A673 (cell line): ENCODE results near the gene MYORG.

Experiments used
- EZH2 ChIP-seq: fragments of 200-600 bp; sonication (generic); IDR thresholded peaks from 2 replicates; pipeline ENCODE4 v1.6.1; 2017; ENCODE audit warnings: borderline replicate concordance, low read depth, mild to moderate bottlenecking, mixed read lengths, antibody characterized with exemption, low read length; ENCODE audit not compliant: poor library complexity, severe bottlenecking
- TF ChIP-seq, protein P1 (sequence below): fragments of 300-800, 200-600 bp; sonication (generic); conservative IDR thresholded peaks from 2 replicates; pipeline ENCODE4 v1.5.1; 2017; ENCODE audit warnings: low read depth, mild to moderate bottlenecking, antibody characterized with exemption, low read length, moderate library complexity, mixed read lengths

DNA sequence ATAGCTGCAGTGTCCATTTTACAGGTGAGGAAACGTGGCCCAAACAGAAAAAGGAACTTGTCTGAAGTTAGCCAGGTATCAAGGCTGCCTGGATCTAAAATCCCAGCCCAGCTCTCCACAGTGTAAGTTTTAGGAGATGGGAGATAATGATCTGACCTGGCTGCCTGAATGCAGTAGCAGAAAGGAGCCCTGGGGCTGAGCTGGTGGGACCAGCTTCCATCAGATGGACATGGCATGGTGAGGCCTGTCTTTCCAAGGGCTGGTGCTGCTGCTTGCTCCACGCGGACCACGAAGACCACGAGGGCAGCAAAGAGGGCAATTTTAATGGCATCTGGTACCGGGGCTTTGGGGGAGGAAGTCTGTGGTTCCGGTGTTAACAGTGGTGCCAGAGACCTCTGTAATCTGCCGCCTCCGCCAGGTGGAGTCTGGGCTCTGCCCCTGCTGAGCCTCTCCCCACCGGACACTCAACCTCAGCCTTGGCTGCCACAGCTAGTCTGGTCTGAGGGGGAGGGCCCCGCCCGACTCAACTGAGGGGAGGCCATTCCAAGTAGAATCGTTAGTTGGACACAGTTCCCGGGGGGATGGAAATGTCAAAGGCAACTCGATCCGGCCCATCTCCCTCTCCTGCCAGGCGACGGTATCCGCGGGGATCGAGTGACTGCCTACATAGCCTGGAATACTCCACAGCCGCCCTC, 650 bp downstream of the MYORG start:
- TF ChIP-seq, protein P1, sequence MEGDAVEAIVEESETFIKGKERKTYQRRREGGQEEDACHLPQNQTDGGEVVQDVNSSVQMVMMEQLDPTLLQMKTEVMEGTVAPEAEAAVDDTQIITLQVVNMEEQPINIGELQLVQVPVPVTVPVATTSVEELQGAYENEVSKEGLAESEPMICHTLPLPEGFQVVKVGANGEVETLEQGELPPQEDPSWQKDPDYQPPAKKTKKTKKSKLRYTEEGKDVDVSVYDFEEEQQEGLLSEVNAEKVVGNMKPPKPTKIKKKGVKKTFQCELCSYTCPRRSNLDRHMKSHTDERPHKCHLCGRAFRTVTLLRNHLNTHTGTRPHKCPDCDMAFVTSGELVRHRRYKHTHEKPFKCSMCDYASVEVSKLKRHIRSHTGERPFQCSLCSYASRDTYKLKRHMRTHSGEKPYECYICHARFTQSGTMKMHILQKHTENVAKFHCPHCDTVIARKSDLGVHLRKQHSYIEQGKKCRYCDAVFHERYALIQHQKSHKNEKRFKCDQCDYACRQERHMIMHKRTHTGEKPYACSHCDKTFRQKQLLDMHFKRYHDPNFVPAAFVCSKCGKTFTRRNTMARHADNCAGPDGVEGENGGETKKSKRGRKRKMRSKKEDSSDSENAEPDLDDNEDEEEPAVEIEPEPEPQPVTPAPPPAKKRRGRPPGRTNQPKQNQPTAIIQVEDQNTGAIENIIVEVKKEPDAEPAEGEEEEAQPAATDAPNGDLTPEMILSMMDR = no peak
- no peak for TF ChIP-seq EZH2
